Lung (tissue), 12 donors: Measurements from ENCODE around the gene MED12L. TPM values are rescaled to one million over a fixed set of nuclear protein-coding genes. Genes with fewer than 3 reads are reported as not detected.

Experiments used
- ATAC-seq: fragments of 200-7000 bp; cut with Tn5 transposase; one replicate; pipeline ENCODE4 v1.9.1; 2020; ENCODE audit warnings: moderate number of reproducible peaks; ENCODE audit not compliant: insufficient read depth, low FRiP score
- DNase-seq, 3 donors: peaks; one replicate each; pipeline ENCODE4 v3.0.0-alpha.2; 2013 to 2017
- H3K27ac ChIP-seq, 2 donors: one replicate each; pipeline ENCODE4 v1.5.1; 2013; ENCODE audit warnings: mild to moderate bottlenecking in 2 of 2, moderate library complexity in 2 of 2, control low read depth in 1 of 2, inconsistent platforms in 1 of 2, low read depth in 1 of 2, low read length in 1 of 2
- H3K27me3 ChIP-seq, 3 donors: one replicate each; pipeline ENCODE4 v1.5.1; 2013; ENCODE audit warnings: low read length in 2 of 3; ENCODE audit not compliant: control insufficient read depth in 3 of 3, insufficient read depth in 3 of 3
- H3K36me3 ChIP-seq, 4 donors: one replicate each; pipeline ENCODE4 v1.5.1; 2013; ENCODE audit warnings: low read length in 4 of 4, mild to moderate bottlenecking in 1 of 4, moderate library complexity in 1 of 4; ENCODE audit not compliant: control insufficient read depth in 4 of 4, insufficient read depth in 4 of 4
- H3K4me1 ChIP-seq, 5 donors: one replicate each; pipeline ENCODE4 v1.5.1; 2013; ENCODE audit warnings: low read length in 5 of 5, mild to moderate bottlenecking in 2 of 5, moderate library complexity in 1 of 5; ENCODE audit not compliant: control insufficient read depth in 5 of 5, insufficient read depth in 5 of 5
- H3K4me3 ChIP-seq: one replicate; pipeline ENCODE4 v1.5.1; 2013; ENCODE audit warnings: mild to moderate bottlenecking, control low read depth, moderate library complexity
- H3K9ac ChIP-seq, 2 donors: one replicate each; pipeline ENCODE4 v1.5.1; 2013; ENCODE audit warnings: low read length in 2 of 2, control low read depth in 1 of 2; ENCODE audit not compliant: insufficient read depth in 1 of 2
- H3K9me3 ChIP-seq, 4 donors: one replicate each; pipeline ENCODE4 v1.5.1; 2013; ENCODE audit warnings: low read length in 3 of 4, mild to moderate bottlenecking in 1 of 4, moderate library complexity in 1 of 4; ENCODE audit not compliant: control insufficient read depth in 4 of 4, insufficient read depth in 3 of 4
- WGBS, 2 donors: extraction: QIAGEN DNeasy Blood & Tissue Kit; methylation state at CpG; one replicate each; pipeline ENCODE4 v1.1.7; 2013; 5-methylcytosine and 5-hydroxymethylcytosine counted together
- polyA plus RNA-seq, 2 donors: library from polyadenylated mRNA; stranded (reverse); fragments of 200-250 nt; gene quantifications; one replicate each; pipeline ENCODE4 v1.2.1, GENCODE V29; 2013
- total RNA-seq, 2 donors: library from RNA; depleted of rRNA in 1 of 2; stranded (reverse); fragments of >200 nt in 1 of 2; gene quantifications; one replicate each; pipeline ENCODE4 v1.2.1, GENCODE V29; 2014 to 2021
- TF ChIP-seq, protein P1 (sequence below): IDR thresholded peaks from 2 replicates; pipeline ENCODE4 v1.5.1; 2012; ENCODE audit warnings: mild to moderate bottlenecking; ENCODE audit errors: control extremely low read depth, extremely low read depth
- donor health status: control.
- donor health status: control.
- donor health status: Bipolar disorder and iron deficiency.
- donor health status: healthy.
- donor health status: DM: yes; HTN: yes; CAD: no.

MED12L gene
- total and polyA plus RNA-seq, 4 donors: 0.02 to 0.82 (median 0.30) TPM

GRCh38 chr3:151312972-151313371 is 227.5 kb downstream of the MED12L start:
- H3K27me3 ChIP-seq: no peaks in the 10 kb centered on the region
- no peaks in the 10 kb centered on the region for H3K4me1 ChIP-seq
- peaks cover 0 to 3% (median 0%) of the 10 kb centered on the region in 4 donors for H3K9me3 ChIP-seq
- 78 to 87% methylated on average over 3 of the region's 3 CpGs for WGBS, 2 donors
- TF ChIP-seq, protein P1, sequence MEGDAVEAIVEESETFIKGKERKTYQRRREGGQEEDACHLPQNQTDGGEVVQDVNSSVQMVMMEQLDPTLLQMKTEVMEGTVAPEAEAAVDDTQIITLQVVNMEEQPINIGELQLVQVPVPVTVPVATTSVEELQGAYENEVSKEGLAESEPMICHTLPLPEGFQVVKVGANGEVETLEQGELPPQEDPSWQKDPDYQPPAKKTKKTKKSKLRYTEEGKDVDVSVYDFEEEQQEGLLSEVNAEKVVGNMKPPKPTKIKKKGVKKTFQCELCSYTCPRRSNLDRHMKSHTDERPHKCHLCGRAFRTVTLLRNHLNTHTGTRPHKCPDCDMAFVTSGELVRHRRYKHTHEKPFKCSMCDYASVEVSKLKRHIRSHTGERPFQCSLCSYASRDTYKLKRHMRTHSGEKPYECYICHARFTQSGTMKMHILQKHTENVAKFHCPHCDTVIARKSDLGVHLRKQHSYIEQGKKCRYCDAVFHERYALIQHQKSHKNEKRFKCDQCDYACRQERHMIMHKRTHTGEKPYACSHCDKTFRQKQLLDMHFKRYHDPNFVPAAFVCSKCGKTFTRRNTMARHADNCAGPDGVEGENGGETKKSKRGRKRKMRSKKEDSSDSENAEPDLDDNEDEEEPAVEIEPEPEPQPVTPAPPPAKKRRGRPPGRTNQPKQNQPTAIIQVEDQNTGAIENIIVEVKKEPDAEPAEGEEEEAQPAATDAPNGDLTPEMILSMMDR: no peak
- no peak for DNase-seq
- H3K9ac ChIP-seq: no peak overlapping the region
- H3K36me3 ChIP-seq: no peaks in the 10 kb centered on the region
- H3K27ac ChIP-seq: no peak overlapping the region
- no peak for ATAC-seq
- no peak overlapping the region for H3K4me3 ChIP-seq

DNA sequence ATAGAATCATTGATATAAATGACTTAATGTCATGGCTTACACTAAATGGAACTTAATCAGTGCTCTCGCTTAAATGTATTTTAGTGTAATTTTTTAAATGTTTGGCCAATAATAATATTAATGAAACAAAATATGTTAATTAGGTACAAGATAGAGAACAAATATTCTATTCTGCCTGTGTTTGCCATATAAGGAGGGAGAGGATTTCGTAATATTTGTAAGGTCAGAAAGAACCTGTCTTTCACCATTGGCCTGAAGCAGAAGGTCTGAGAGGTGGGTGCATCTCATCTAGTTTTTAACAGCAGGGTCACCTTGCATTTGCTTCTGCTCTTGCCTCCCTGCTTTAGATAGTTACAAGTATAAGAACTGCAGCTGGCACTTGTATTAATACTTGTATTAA is 228.7 kb downstream of the MED12L start:
- DNase-seq: no peak
- no peaks in the 10 kb centered on the region for H3K36me3 ChIP-seq
- H3K9ac ChIP-seq: no peak overlapping the region
- H3K27ac ChIP-seq: no peak overlapping the region
- TF ChIP-seq, protein P1: no peak
- peaks cover 0 to 3% (median 0%) of the 10 kb centered on the region in 4 donors for H3K9me3 ChIP-seq
- no peak overlapping the region for H3K4me3 ChIP-seq
- no peak for ATAC-seq
- 69 to 80% methylated on average over 2 of the region's 2 CpGs for WGBS, 2 donors
- no peaks in the 10 kb centered on the region for H3K4me1 ChIP-seq
- no peaks in the 10 kb centered on the region for H3K27me3 ChIP-seq

GRCh38 chr3:151314593-151314992 is 229.1 kb downstream of the MED12L start:
- H3K27ac ChIP-seq: no peak overlapping the region
- TF ChIP-seq, protein P1: no peak
- ATAC-seq (no peak), DNase-seq (no peak)
- no peaks in the 10 kb centered on the region for H3K4me1 ChIP-seq
- H3K27me3 ChIP-seq: no peaks in the 10 kb centered on the region
- H3K36me3 ChIP-seq: no peaks in the 10 kb centered on the region
- H3K9me3 ChIP-seq: peaks cover 0 to 3% (median 0%) of the 10 kb centered on the region in 4 donors
- 92 to 93% methylated on average over 5 of the region's 5 CpGs for WGBS, 2 donors
- no peak overlapping the region for H3K9ac ChIP-seq
- no peak overlapping the region for H3K4me3 ChIP-seq

DNA sequence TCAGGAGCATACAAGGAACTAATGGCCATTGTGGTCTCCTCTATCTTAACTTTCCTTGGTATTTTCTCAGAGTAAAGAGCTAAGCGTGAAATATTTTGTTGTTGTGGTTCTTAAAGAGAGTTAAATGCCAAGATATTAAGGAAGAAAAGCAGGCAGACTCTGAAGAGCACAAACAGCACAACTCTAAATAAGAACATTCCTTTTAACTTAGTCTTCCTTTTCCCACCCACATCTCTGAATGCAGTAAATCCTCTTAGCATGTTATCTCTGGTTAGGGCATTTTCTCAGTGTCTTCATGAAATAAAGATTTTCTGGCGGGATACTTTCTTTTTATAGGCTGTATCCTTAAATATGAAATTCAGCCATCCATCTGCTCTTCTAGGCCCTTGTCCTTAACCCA is 229.7 kb downstream of the MED12L start:
- Histone ChIP-seq H3K4me1 (no peaks in the 10 kb centered on the region), H3K27me3 (no peaks in the 10 kb centered on the region), H3K36me3 (no peaks in the 10 kb centered on the region), H3K27ac (no peak overlapping the region), H3K9me3 (peaks cover 0 to 3% (median 0%) of the 10 kb centered on the region in 4 donors), H3K4me3 (no peak overlapping the region), H3K9ac (no peak overlapping the region)
- 64 to 93% methylated on average over 2 of the region's 2 CpGs for WGBS, 2 donors
- ATAC-seq: no peak
- TF ChIP-seq, protein P1: no peak
- DNase-seq: no peak
